Heart right ventricle (tissue), 16 donors: ENCODE data around the gene CPT1A. TPM values are rescaled to one million over a fixed set of nuclear protein-coding genes. Genes with fewer than 3 reads are reported as not detected.
"Not testable (repeated sequence)": the region's sequence is repeated elsewhere in the genome, so short reads cannot be mapped to it uniquely, and the experiment has no call there.

Experiments
- ATAC-seq, 8 donors: fragments of 200-7000 bp; cut with Tn5 transposase; one replicate each; pipeline ENCODE4 v1.9.1; 2020; ENCODE audit warnings: mild to moderate bottlenecking in 8 of 8, moderate library complexity in 8 of 8, moderate number of reproducible peaks in 1 of 8
- DNase-seq, 2 donors: peaks; one replicate each; pipeline ENCODE4 v3.0.0-alpha.2; 2020
- H3K27ac ChIP-seq, 10 donors: fragments of 200-600 bp; sonication (generic) in 2 of 10; one replicate each; pipeline versions ENCODE4 v1.5.0 to v1.8.0; 2020 to 2022; ENCODE audit warnings: mild to moderate bottlenecking in 3 of 10
- H3K27me3 ChIP-seq, 7 donors: fragments of 200-600 bp; one replicate each; pipeline ENCODE4 v1.8.0; 2021 to 2022; ENCODE audit warnings: mild to moderate bottlenecking in 2 of 7
- H3K36me3 ChIP-seq, 9 donors: fragments of 200-600 bp; sonication (generic) in 1 of 9; one replicate each; pipeline versions ENCODE4 v1.5.0 to v1.8.0; 2020 to 2022; ENCODE audit warnings: mild to moderate bottlenecking in 2 of 9
- H3K4me1 ChIP-seq, 9 donors: fragments of 200-600 bp; sonication (generic) in 1 of 9; one replicate each; pipeline versions ENCODE4 v1.5.0 to v1.8.0; 2020 to 2022; ENCODE audit warnings: mild to moderate bottlenecking in 4 of 9
- H3K4me3 ChIP-seq, 10 donors: fragments of 200-600 bp; sonication (generic) in 2 of 10; one replicate each; pipeline versions ENCODE4 v1.5.0 to v1.8.0; 2020 to 2022; ENCODE audit warnings: mild to moderate bottlenecking in 7 of 10, moderate library complexity in 2 of 10
- H3K9me3 ChIP-seq, 11 donors: fragments of 200-600 bp in 10 of 11; sonication (generic) in 2 of 11; one replicate each; pipeline versions ENCODE4 v1.5.0 to v1.8.0; 2013 to 2022; ENCODE audit warnings: mild to moderate bottlenecking in 2 of 11, control low read depth in 1 of 11, moderate library complexity in 1 of 11
- CTCF ChIP-seq, 9 donors: fragments of 200-600 bp; sonication (generic) in 2 of 9; IDR thresholded peaks; one replicate each; pipeline versions ENCODE4 v1.5.0 to v1.8.0; 2021 to 2022; ENCODE audit warnings: antibody characterized with exemption in 9 of 9, mild to moderate bottlenecking in 5 of 9, moderate library complexity in 1 of 9
- WGBS, 2 donors: extraction: QIAGEN DNeasy Blood & Tissue Kit; methylation state at CpG; one replicate each; pipeline ENCODE4 v1.1.7; 2013; ENCODE audit warnings: inconsistent platforms in 1 of 2; 5-methylcytosine and 5-hydroxymethylcytosine counted together
- intact Hi-C, 10 donors: fragments of 100-400 bp; cut with DNase I; formaldehyde crosslinking; loops; one replicate each; pipeline versions ENCODE4 v1.11.1 to v1.14.2; 2022
- long read RNA-seq, 3 donors: library from polyadenylated mRNA; unstranded; transcript quantifications; one replicate each; pipeline ENCODE4 v2.0.0, GENCODE V29; 2020 to 2021
- polyA plus RNA-seq, 2 donors: library from polyadenylated mRNA; stranded (reverse); fragments of 200-250 nt; gene quantifications; one replicate each; pipeline ENCODE4 v1.2.3, GENCODE V29; 2013
- total RNA-seq, 10 donors: library from RNA; stranded (reverse); fragmentation: NEBNext Ultra II Directional in 3 of 10; extraction: Animal tissue kit (Norgen Biotek cat#: 25700) in 3 of 10; gene quantifications; one replicate each; pipeline versions ENCODE4 v1.2.1 to v1.2.4, GENCODE V29; 2021 to 2023
- donor health status: Arrhythmogenic right ventricular cardiomyopathy.
- donor health status: ischemic (EF 13 %, LVEDD 7.1; RV severe dilation, severe dysfunction).
- donor health status: healthy with polysubstance abuse.
- donor health status: DM: no; HTN: yes; CAD: no.
- donor health status: DM: no; HTN: no; CAD: no.
- donor health status: ischemic (EF 25% LVEDD 6.9; RV normal size, moderate dysfunction).
- donor health status: ischemic (EF 25% LVEDD 5.7; RV mildly dilated, moderate dysfunction).
- donor health status: healthy.
- donor health status: DM: yes; HTN: yes; CAD: no.
- donor health status: Ischemic cardiomyopathy.
- donor health status: ischemic (EF 35%, LVEDD 5.7; RV mildly dilated, moderate dysfunction).
- donor health status: nonischemic (EF 11% LVEDD 7.7; RV severe dilation, severe dysfunction).
- donor health status: DM: yes; HTN: yes; CAD: no.
- donor health status: PGD.
- donor health status: ischemic (EF 29% LVEDD 5.4; RV normal size, mild dysfunction).
- donor health status: nonischemic (EF 23%, LVEDD 6.1; RV moderate dilation, normal function).

CPT1A gene
- total RNA-seq = 10 to 100 TPM; 28.8 to 84.4 (median 48.3) TPM
- 10 to 100 TPM; 18.8 to 22.8 TPM for polyA plus RNA-seq
- long read RNA-seq, donor 1, full-length matches to known transcripts = 11 of 23 reads
- long read RNA-seq, donor 1, partial matches to known transcripts = 3 of 23 reads
- long read RNA-seq, donor 1, other reads (novel, unspliced or antisense) = 9 of 23 reads
- long read RNA-seq, donor 2, full-length matches to known transcripts = 11 of 19 reads
- long read RNA-seq, donor 2, partial matches to known transcripts = 1 of 19 reads
- long read RNA-seq, donor 2, other reads (novel, unspliced or antisense) = 7 of 19 reads
- long read RNA-seq, donor 3, full-length matches to known transcripts = 9 of 18 reads
- long read RNA-seq, donor 3, partial matches to known transcripts = 2 of 18 reads
- long read RNA-seq, donor 3, other reads (novel, unspliced or antisense) = 7 of 18 reads

GRCh38 chr11:68841718-68842426 lies at the start of gene CPT1A:
CPT1A (minus strand) TSS chr11:68841916; CDS start chr11:68815474, 26,442 bp downstream.
- Histone ChIP-seq H3K4me3 (peak within 1 kb of the TSS; percentile 74 to 98 (median 90)), H3K36me3 (peaks cover 0 to 3% (median 0%) of the 10 kb centered on the region in 9 donors), H3K4me1 (peaks cover 18 to 71% (median 62%) of the 10 kb centered on the region in 9 donors), H3K27me3 (no peaks in the 10 kb centered on the region), H3K27ac (peak within 1 kb of the TSS; percentile 85 to 99 (median 90)), H3K9me3 (no peaks in the 10 kb centered on the region)
- ATAC-seq (peak in 7 of 8 donors; percentile 20 to 66 (median 52)), DNase-seq (peak; percentile 73 to 85)
- intact Hi-C loops = loop anchor here in 3 of 10 donors (5.0 to 10.0 kb wide), 4 partner anchors 35 to 63 kb away; partner anchors contain the start of genes IGHMBP2 (in 1 of the 3) and MRPL21 (in 1 of the 3)
- 5 to 8% methylated on average over 71 to 82 of the region's 82 CpGs for WGBS, 2 donors
- peak in 1 of 9 donors; percentile 18 for TF ChIP-seq CTCF (IDR thresholded peaks at IDR 0.05)

- peak overlapping the region in 5 of 10 donors; percentile 15 to 36 (median 15) for H3K4me3 ChIP-seq
- TF ChIP-seq CTCF (IDR thresholded peaks at IDR 0.05) = no peak
- ATAC-seq = peak; percentile 93 to 98 (median 97)
- intact Hi-C loops = loop anchor here in 4 of 10 donors (2.0 to 10.0 kb wide), 3 partner anchors 48 to 754 kb away; partner anchors contain the start of genes CCND1 (in 2 of the 4) and CPT1A (in 1 of the 4)
- H3K9me3 ChIP-seq = no peaks in the 10 kb centered on the region
- H3K36me3 ChIP-seq = peaks cover 3 to 53% (median 22%) of the 10 kb centered on the region in 9 donors
- 18 to 19% methylated on average over 17 of the region's 17 CpGs for WGBS, 2 donors
- no peaks in the 10 kb centered on the region for H3K27me3 ChIP-seq
- peak overlapping the region; percentile 59 to 86 (median 84) for H3K27ac ChIP-seq
- H3K4me1 ChIP-seq = peaks cover 12 to 31% (median 20%) of the 10 kb centered on the region in 9 donors
- peak; percentile 88 to 95 for DNase-seq
Measured at GRCh38 chr11:68890490-68891231, 48.9 kb upstream of the CPT1A start.

- Histone ChIP-seq H3K36me3 (peaks cover 3 to 46% (median 16%) of the 10 kb centered on the region in 9 donors), H3K4me3 (peak overlapping the region in 1 of 10 donors; percentile 36), H3K4me1 (peaks cover 12 to 31% (median 20%) of the 10 kb centered on the region in 9 donors), H3K27ac (peak overlapping the region; percentile 59 to 86 (median 84)), H3K27me3 (no peaks in the 10 kb centered on the region), H3K9me3 (no peaks in the 10 kb centered on the region)
- peak in 8 of 9 donors; percentile 22 to 68 (median 48) for TF ChIP-seq CTCF (IDR thresholded peaks at IDR 0.05)
- peak; percentile 61 to 80 (median 72) for ATAC-seq
- WGBS, 2 donors = 51 to 53% methylated on average over 18 of the region's 18 CpGs
- intact Hi-C loops = loop anchor here in 4 of 10 donors (2.0 to 10.0 kb wide), 3 partner anchors 48 to 755 kb away; partner anchors contain the start of genes CCND1 (in 2 of the 4) and CPT1A (in 1 of the 4)
- peak; percentile 50 to 77 for DNase-seq
Measured at GRCh38 chr11:68889948-68890446, 48.3 kb upstream of the CPT1A start.

- 92 to 94% methylated on average over 15 of the region's 15 CpGs for WGBS, 2 donors
- H3K27ac ChIP-seq, intact Hi-C loops: not testable (repeated sequence)
Measured at GRCh38 chr11:68884827-68885226, 43.1 kb upstream of the CPT1A start.

More at GRCh38 chr11:68884827-68885226, 43.1 kb upstream of the CPT1A start:
- not testable (repeated sequence) for DNase-seq, H3K27me3 ChIP-seq, ATAC-seq, H3K4me3 ChIP-seq, H3K36me3 ChIP-seq, H3K9me3 ChIP-seq
- H3K4me1 ChIP-seq = peaks cover 0 to 12% (median 0%) of the 10 kb centered on the region in 9 donors
